A673 (cell line): ENCODE results near the gene RPL37.
"Not testable (repeated sequence)": the region's sequence is repeated elsewhere in the genome, so short reads cannot be mapped to it uniquely, and the experiment has no call there.

Source experiments
- EZH2 ChIP-seq: fragments of 200-600 bp; sonication (generic); IDR thresholded peaks from 2 replicates; pipeline ENCODE4 v1.6.1; 2017; ENCODE audit warnings: borderline replicate concordance, low read depth, mild to moderate bottlenecking, mixed read lengths, antibody characterized with exemption, low read length; ENCODE audit not compliant: poor library complexity, severe bottlenecking
- TF ChIP-seq, protein P1 (sequence below): fragments of 300-800, 200-600 bp; sonication (generic); conservative IDR thresholded peaks from 2 replicates; pipeline ENCODE4 v1.5.1; 2017; ENCODE audit warnings: low read depth, mild to moderate bottlenecking, antibody characterized with exemption, low read length, moderate library complexity, mixed read lengths

- TF ChIP-seq EZH2, result not testable (repeated sequence)
- TF ChIP-seq, protein P1, sequence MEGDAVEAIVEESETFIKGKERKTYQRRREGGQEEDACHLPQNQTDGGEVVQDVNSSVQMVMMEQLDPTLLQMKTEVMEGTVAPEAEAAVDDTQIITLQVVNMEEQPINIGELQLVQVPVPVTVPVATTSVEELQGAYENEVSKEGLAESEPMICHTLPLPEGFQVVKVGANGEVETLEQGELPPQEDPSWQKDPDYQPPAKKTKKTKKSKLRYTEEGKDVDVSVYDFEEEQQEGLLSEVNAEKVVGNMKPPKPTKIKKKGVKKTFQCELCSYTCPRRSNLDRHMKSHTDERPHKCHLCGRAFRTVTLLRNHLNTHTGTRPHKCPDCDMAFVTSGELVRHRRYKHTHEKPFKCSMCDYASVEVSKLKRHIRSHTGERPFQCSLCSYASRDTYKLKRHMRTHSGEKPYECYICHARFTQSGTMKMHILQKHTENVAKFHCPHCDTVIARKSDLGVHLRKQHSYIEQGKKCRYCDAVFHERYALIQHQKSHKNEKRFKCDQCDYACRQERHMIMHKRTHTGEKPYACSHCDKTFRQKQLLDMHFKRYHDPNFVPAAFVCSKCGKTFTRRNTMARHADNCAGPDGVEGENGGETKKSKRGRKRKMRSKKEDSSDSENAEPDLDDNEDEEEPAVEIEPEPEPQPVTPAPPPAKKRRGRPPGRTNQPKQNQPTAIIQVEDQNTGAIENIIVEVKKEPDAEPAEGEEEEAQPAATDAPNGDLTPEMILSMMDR, result not testable (repeated sequence)
These were observed 40.1 kb downstream of the RPL37 start for GRCh38 chr5:40794877-40795276.
